GM12873 (cell line): Measurements from ENCODE around the gene AJM1.

Source experiments
- CTCF ChIP-seq: IDR thresholded peaks from 2 replicates; pipeline ENCODE4 v1.5.1; 2012; ENCODE audit warnings: low read depth, mild to moderate bottlenecking, moderate library complexity, low read length, control low read depth; ENCODE audit not compliant: insufficient read depth; ENCODE audit errors: missing control alignments

Gene AJM1

GRCh38 chr9:136865041-136865767 is 22.9 kb downstream of the AJM1 start:
- TF ChIP-seq CTCF = no peak

- TF ChIP-seq CTCF = no peak
Observed at GRCh38 chr9:136865768-136866103, 23.5 kb downstream of the AJM1 start.

- TF ChIP-seq CTCF = no peak
Observed at GRCh38 chr9:136867480-136867879, 25.2 kb downstream of the AJM1 start.

GRCh38 chr9:136867917-136868316 is 25.6 kb downstream of the AJM1 start:
- TF ChIP-seq CTCF = no peak

- TF ChIP-seq CTCF = no peak
Observed at GRCh38 chr9:136868644-136869043, 26.4 kb downstream of the AJM1 start.

GRCh38 chr9:136875155-136875554 is 32.9 kb downstream of the AJM1 start:
- no peak for TF ChIP-seq CTCF

- no peak for TF ChIP-seq CTCF
Observed at GRCh38 chr9:136876476-136876875, 34.2 kb downstream of the AJM1 start.

- no peak for TF ChIP-seq CTCF
Observed at GRCh38 chr9:136880651-136881050, 38.4 kb downstream of the AJM1 start.
